ENCODE data around the gene PROB1.

The PROB1 gene

GRCh38 chr5:139408191-139408590 lies 13.3 kb upstream of the PROB1 start:
- no peak overlapping the region for H3K4ac ChIP-seq (ENCODE audit: low read depth, low read length)
- no CpG with 5 or more reads among the region's 7 CpGs for WGBS (ENCODE audit: extremely low coverage, insufficient coverage, insufficient read length)
- H3K36me3 ChIP-seq (ENCODE audit: control insufficient read depth in 1 of 2, insufficient read depth in 2 of 2, low read length in 2 of 2), result peaks cover 0 to 2% of the 10 kb centered on the region in 2 experiments
- no peak overlapping the region for H3K18ac ChIP-seq (ENCODE audit: low read length)
- H3K27me3 ChIP-seq (ENCODE audit: insufficient read depth, low read length), result no peaks in the 10 kb centered on the region
- peaks cover 9% of the 10 kb centered on the region for H3K79me1 ChIP-seq (ENCODE audit: low read length)
- no peak overlapping the region for H2BK120ac ChIP-seq (ENCODE audit: insufficient read depth, low read length, poor library complexity)
- no peak overlapping the region for H3K4me2 ChIP-seq (ENCODE audit: low read length)
- no peak overlapping the region for H2AFZ ChIP-seq (ENCODE audit: insufficient read depth, low read length, poor library complexity)
- no peaks in the 10 kb centered on the region for H3K79me2 ChIP-seq (ENCODE audit: control insufficient read depth, insufficient read depth, low read length, poor library complexity)
- H2BK12ac ChIP-seq (ENCODE audit: low read length), result no peak overlapping the region
- no peaks in the 10 kb centered on the region for H3K9me3 ChIP-seq (ENCODE audit: insufficient read depth, low read depth, low read length)
- no peak overlapping the region for H4K8ac ChIP-seq (ENCODE audit: low read depth, low read length)
- no peak overlapping the region for H3K23ac ChIP-seq (ENCODE audit: low read length)
- no peak overlapping the region for H4K12ac ChIP-seq (ENCODE audit: low read depth, low read length)
- H3K4me3 ChIP-seq (ENCODE audit: low read depth, low read length), result no peak overlapping the region
- H3K9ac ChIP-seq (ENCODE audit: low read length), result no peak overlapping the region
- no peak overlapping the region for H4K91ac ChIP-seq (ENCODE audit: low read depth, low read length)
- no peak overlapping the region for H2BK5ac ChIP-seq (ENCODE audit: low read depth, low read length, poor library complexity)
- no peak for DNase-seq
- no peak overlapping the region for H3K14ac ChIP-seq (ENCODE audit: low read length)
- H2AK5ac ChIP-seq (ENCODE audit: low read length), result no peak overlapping the region
- peaks cover 3 to 7% of the 10 kb centered on the region in 2 experiments for H3K4me1 ChIP-seq (ENCODE audit: control insufficient read depth in 1 of 2, insufficient read depth in 2 of 2, low read length in 2 of 2)
- H3K27ac ChIP-seq (ENCODE audit: low read depth, low read length), result no peak overlapping the region

- Histone ChIP-seq H4K12ac (ENCODE audit: low read depth, low read length) (no peak overlapping the region), H3K27me3 (ENCODE audit: insufficient read depth, low read length) (no peaks in the 10 kb centered on the region), H3K4me1 (ENCODE audit: control insufficient read depth in 1 of 2, insufficient read depth in 2 of 2, low read length in 2 of 2) (peaks cover 3 to 7% of the 10 kb centered on the region in 2 experiments), H3K4ac (ENCODE audit: low read depth, low read length) (no peak overlapping the region), H3K4me3 (ENCODE audit: low read depth, low read length) (no peak overlapping the region), H2AFZ (ENCODE audit: insufficient read depth, low read length, poor library complexity) (no peak overlapping the region), H3K9me3 (ENCODE audit: insufficient read depth, low read depth, low read length) (no peaks in the 10 kb centered on the region), H3K23ac (ENCODE audit: low read length) (no peak overlapping the region), H2AK5ac (ENCODE audit: low read length) (no peak overlapping the region), H3K79me2 (ENCODE audit: control insufficient read depth, insufficient read depth, low read length, poor library complexity) (no peaks in the 10 kb centered on the region), H3K9ac (ENCODE audit: low read length) (no peak overlapping the region), H2BK120ac (ENCODE audit: insufficient read depth, low read length, poor library complexity) (no peak overlapping the region), H3K18ac (ENCODE audit: low read length) (no peak overlapping the region), H2BK5ac (ENCODE audit: low read depth, low read length, poor library complexity) (no peak overlapping the region), H4K8ac (ENCODE audit: low read depth, low read length) (no peak overlapping the region), H3K14ac (ENCODE audit: low read length) (no peak overlapping the region), H3K4me2 (ENCODE audit: low read length) (no peak overlapping the region), H3K27ac (ENCODE audit: low read depth, low read length) (no peak overlapping the region), H3K79me1 (ENCODE audit: low read length) (peaks cover 9% of the 10 kb centered on the region), H2BK12ac (ENCODE audit: low read length) (no peak overlapping the region), H4K91ac (ENCODE audit: low read depth, low read length) (no peak overlapping the region), H3K36me3 (ENCODE audit: control insufficient read depth in 1 of 2, insufficient read depth in 2 of 2, low read length in 2 of 2) (peaks cover 0 to 1% of the 10 kb centered on the region in 2 experiments)
- no peak for DNase-seq
These were observed 12.6 kb upstream of the PROB1 start for GRCh38 chr5:139407517-139407916.

DNA sequence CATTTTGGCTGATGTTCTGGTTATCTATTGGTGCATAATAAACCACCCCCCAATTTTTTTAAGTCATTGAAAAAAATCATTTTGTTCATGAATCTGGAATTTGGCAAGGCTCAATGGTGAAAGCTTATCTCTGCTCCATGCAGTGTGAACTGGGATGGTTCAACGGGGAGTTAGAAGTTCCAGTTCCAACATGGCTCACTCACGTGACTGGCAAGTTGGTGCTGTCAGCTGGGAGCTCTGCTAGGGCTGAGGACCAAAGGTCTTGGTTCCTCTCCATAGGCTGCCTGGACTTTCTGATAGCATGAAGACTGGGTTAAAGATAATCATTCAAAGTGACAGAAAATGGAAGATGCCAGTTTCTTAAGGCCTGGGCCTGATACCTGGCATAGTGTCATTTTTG lies 12.1 kb upstream of the PROB1 start:
- Histone ChIP-seq H3K79me1 (ENCODE audit: low read length) (peaks cover 9% of the 10 kb centered on the region), H3K27ac (ENCODE audit: low read depth, low read length) (no peak overlapping the region), H3K4me3 (ENCODE audit: low read depth, low read length) (no peak overlapping the region), H2BK120ac (ENCODE audit: insufficient read depth, low read length, poor library complexity) (no peak overlapping the region), H3K36me3 (ENCODE audit: control insufficient read depth in 1 of 2, insufficient read depth in 2 of 2, low read length in 2 of 2) (no peaks in the 10 kb centered on the region), H2BK12ac (ENCODE audit: low read length) (no peak overlapping the region), H3K23ac (ENCODE audit: low read length) (no peak overlapping the region), H4K91ac (ENCODE audit: low read depth, low read length) (no peak overlapping the region), H3K14ac (ENCODE audit: low read length) (no peak overlapping the region), H4K12ac (ENCODE audit: low read depth, low read length) (no peak overlapping the region), H3K18ac (ENCODE audit: low read length) (no peak overlapping the region), H4K8ac (ENCODE audit: low read depth, low read length) (no peak overlapping the region), H3K4me1 (ENCODE audit: control insufficient read depth in 1 of 2, insufficient read depth in 2 of 2, low read length in 2 of 2) (peaks cover 3 to 7% of the 10 kb centered on the region in 2 experiments), H3K9ac (ENCODE audit: low read length) (no peak overlapping the region), H3K79me2 (ENCODE audit: control insufficient read depth, insufficient read depth, low read length, poor library complexity) (no peaks in the 10 kb centered on the region), H3K27me3 (ENCODE audit: insufficient read depth, low read length) (no peaks in the 10 kb centered on the region), H2BK5ac (ENCODE audit: low read depth, low read length, poor library complexity) (no peak overlapping the region), H2AFZ (ENCODE audit: insufficient read depth, low read length, poor library complexity) (no peak overlapping the region), H3K9me3 (ENCODE audit: insufficient read depth, low read depth, low read length) (no peaks in the 10 kb centered on the region), H3K4me2 (ENCODE audit: low read length) (no peak overlapping the region), H3K4ac (ENCODE audit: low read depth, low read length) (no peak overlapping the region), H2AK5ac (ENCODE audit: low read length) (no peak overlapping the region)
- DNase-seq, result no peak
- no CpG with 5 or more reads among the region's 2 CpGs for WGBS (ENCODE audit: extremely low coverage, insufficient coverage, insufficient read length)

DNA sequence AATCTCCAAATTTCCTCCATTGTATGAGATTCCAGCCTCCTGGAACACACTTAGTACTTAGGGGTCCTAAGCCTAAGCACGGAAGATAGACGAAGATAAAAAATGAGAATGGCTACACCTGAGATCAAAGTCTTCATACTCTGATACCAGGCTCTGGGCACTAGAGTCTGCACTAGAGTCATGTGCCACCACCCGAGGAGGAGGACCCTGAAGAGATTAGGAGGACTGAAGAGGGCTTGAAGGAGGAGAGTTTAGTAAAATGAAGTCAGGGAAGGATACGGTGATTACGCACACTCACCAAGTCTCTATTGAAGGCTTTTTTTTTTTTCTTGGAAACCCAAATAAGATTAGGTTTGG lies 9.6 kb upstream of the PROB1 start:
- Histone ChIP-seq H3K79me1 (ENCODE audit: low read length) (peaks cover 9% of the 10 kb centered on the region), H3K4ac (ENCODE audit: low read depth, low read length) (no peak overlapping the region), H3K27ac (ENCODE audit: low read depth, low read length) (no peak overlapping the region), H3K9me3 (ENCODE audit: insufficient read depth, low read depth, low read length) (no peaks in the 10 kb centered on the region), H3K27me3 (ENCODE audit: insufficient read depth, low read length) (no peaks in the 10 kb centered on the region), H4K12ac (ENCODE audit: low read depth, low read length) (no peak overlapping the region), H3K4me2 (ENCODE audit: low read length) (peak overlapping the region; percentile 70), H4K91ac (ENCODE audit: low read depth, low read length) (peak overlapping the region; percentile 12), H3K18ac (ENCODE audit: low read length) (no peak overlapping the region), H3K14ac (ENCODE audit: low read length) (no peak overlapping the region), H3K4me1 (ENCODE audit: control insufficient read depth in 1 of 2, insufficient read depth in 2 of 2, low read length in 2 of 2) (peaks cover 3 to 7% of the 10 kb centered on the region in 2 experiments), H4K8ac (ENCODE audit: low read depth, low read length) (peak overlapping the region; percentile 15), H2AK5ac (ENCODE audit: low read length) (no peak overlapping the region), H2AFZ (ENCODE audit: insufficient read depth, low read length, poor library complexity) (no peak overlapping the region), H3K9ac (ENCODE audit: low read length) (no peak overlapping the region), H3K79me2 (ENCODE audit: control insufficient read depth, insufficient read depth, low read length, poor library complexity) (no peaks in the 10 kb centered on the region), H2BK12ac (ENCODE audit: low read length) (no peak overlapping the region), H3K4me3 (ENCODE audit: low read depth, low read length) (no peak overlapping the region), H2BK5ac (ENCODE audit: low read depth, low read length, poor library complexity) (no peak overlapping the region), H3K23ac (ENCODE audit: low read length) (no peak overlapping the region), H2BK120ac (ENCODE audit: insufficient read depth, low read length, poor library complexity) (no peak overlapping the region), H3K36me3 (ENCODE audit: control insufficient read depth in 1 of 2, insufficient read depth in 2 of 2, low read length in 2 of 2) (no peaks in the 10 kb centered on the region)
- DNase-seq, result no peak
- WGBS (ENCODE audit: extremely low coverage, insufficient coverage, insufficient read length), result no CpG with 5 or more reads among the region's 5 CpGs

Measured in trophoblast cell (in vitro differentiated cells and primary cell).